Body of pancreas (tissue), 4 donors: Measurements from ENCODE around the gene PTPRT.

Experiments
- POLR2A ChIP-seq, 3 donors: fragments of 450-650 bp; IDR thresholded peaks; one replicate each; pipeline ENCODE4 v1.6.1; 2016; ENCODE audit warnings: antibody characterized with exemption in 3 of 3, mild to moderate bottlenecking in 2 of 3
- TF ChIP-seq, protein P1 (sequence below), 7 experiments: fragments of 450-650 bp in 4 of 7; fragments of 200-600 bp in 3 of 7; sonication (generic) in 3 of 7; IDR thresholded peaks; one replicate each; pipeline ENCODE4 v1.5.1; 2016 to 2019; ENCODE audit warnings: antibody characterized with exemption in 7 of 7

GRCh38 chr20:42958367-42959069 is 231.2 kb downstream of the PTPRT start:
- TF ChIP-seq, protein P1, sequence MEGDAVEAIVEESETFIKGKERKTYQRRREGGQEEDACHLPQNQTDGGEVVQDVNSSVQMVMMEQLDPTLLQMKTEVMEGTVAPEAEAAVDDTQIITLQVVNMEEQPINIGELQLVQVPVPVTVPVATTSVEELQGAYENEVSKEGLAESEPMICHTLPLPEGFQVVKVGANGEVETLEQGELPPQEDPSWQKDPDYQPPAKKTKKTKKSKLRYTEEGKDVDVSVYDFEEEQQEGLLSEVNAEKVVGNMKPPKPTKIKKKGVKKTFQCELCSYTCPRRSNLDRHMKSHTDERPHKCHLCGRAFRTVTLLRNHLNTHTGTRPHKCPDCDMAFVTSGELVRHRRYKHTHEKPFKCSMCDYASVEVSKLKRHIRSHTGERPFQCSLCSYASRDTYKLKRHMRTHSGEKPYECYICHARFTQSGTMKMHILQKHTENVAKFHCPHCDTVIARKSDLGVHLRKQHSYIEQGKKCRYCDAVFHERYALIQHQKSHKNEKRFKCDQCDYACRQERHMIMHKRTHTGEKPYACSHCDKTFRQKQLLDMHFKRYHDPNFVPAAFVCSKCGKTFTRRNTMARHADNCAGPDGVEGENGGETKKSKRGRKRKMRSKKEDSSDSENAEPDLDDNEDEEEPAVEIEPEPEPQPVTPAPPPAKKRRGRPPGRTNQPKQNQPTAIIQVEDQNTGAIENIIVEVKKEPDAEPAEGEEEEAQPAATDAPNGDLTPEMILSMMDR (IDR thresholded peaks at IDR 0.05): no peak
- TF ChIP-seq POLR2A (IDR thresholded peaks at IDR 0.05): no peak
